NCI-H128 (cell line): ENCODE measurements around the gene RMND5B.

Experiments
- DNase-seq: peaks from one replicate; lab custom pipeline; 2025; ENCODE audit not compliant: unreplicated experiment; lab: John Stamatoyannopoulos, UW

RMND5B gene

DNA sequence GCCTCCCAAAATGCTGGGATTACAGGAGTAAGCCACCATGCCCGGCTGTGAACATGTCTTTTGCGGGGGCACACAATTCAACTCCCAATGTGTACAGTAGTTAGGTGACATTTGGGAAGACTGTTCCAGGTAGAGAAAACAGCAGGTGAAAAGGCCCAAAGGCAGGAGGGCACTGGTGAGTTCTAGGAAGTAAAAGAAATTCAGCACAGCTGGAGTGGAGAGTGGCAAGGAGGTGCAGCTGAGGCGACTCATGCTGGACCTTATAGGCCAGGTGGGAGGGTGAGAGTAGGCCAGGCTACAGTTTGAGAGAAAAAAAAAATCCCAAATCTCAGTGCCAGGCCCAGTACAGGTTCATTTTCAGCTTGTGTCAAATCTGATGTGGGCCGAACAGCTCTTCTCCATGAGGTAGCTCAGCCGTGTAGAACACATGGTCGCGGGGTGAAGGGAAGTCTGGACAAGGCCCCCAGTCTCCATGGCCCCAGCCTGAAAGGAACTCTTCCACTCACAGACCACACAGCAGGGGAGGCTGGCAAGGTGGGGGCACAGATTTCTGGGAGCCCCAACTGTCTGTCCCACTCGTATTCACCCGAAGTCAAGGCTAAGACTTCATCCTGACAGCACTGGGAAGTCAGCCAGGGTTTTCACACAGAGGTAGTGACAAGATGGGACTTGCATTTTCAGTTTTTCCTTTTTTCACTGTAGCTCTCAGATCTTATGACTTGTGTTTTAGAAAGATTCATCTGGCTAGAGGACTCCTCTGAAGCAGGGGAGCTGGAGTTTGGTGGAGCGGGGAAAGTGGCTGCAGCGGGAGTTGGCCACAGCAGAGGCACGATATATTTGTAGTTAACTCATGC, 69.0 kb downstream of the RMND5B start:
- DNase-seq = no peak
